ENCODE measurements around the gene PPP1R1B. TPM values are rescaled to one million over a fixed set of nuclear protein-coding genes. Genes with fewer than 3 reads are reported as not detected.

Gene PPP1R1B
- total RNA-seq, 2 donors from 2014 or later = 259 to 404 TPM

- intact Hi-C loops (cut with DNase I, micrococcal nuclease) = no loop called here
- DNase-seq (no peak), ATAC-seq (peak; percentile 0)
These were observed 427 bp downstream of the PPP1R1B start for GRCh38 chr17:39627047-39627711.

- DNase-seq = peak in 1 of 2 donors; percentile 73
- peak; percentile 18 for ATAC-seq
- intact Hi-C loops (cut with DNase I, micrococcal nuclease) = no loop called here
These were observed 1.2 kb downstream of the PPP1R1B start for GRCh38 chr17:39627712-39628516.

GRCh38 chr17:39628655-39629493 lies 2.1 kb downstream of the PPP1R1B start:
- DNase-seq (peak; percentile 82 to 95), ATAC-seq (peak; percentile 53)
- intact Hi-C loops (cut with DNase I, micrococcal nuclease) = no loop called here

- DNase-seq (peak; percentile 74 to 87), ATAC-seq (peak; percentile 36)
- intact Hi-C loops (cut with DNase I, micrococcal nuclease) = no loop called here
These were observed 2.7 kb downstream of the PPP1R1B start for GRCh38 chr17:39629494-39629880.

- intact Hi-C loops (cut with DNase I, micrococcal nuclease) = no loop called here
- ATAC-seq = no peak
- no peak for DNase-seq
These were observed 3.1 kb downstream of the PPP1R1B start for GRCh38 chr17:39629898-39630297.

GRCh38 chr17:39631403-39631802 lies 4.7 kb downstream of the PPP1R1B start:
- intact Hi-C loops (cut with DNase I, micrococcal nuclease) = no loop called here
- ATAC-seq = peak; percentile 25
- DNase-seq = peak; percentile 64 to 84

- intact Hi-C loops (cut with DNase I, micrococcal nuclease) = no loop called here
- ATAC-seq (peak; percentile 58), DNase-seq (peak; percentile 88 to 97)
These were observed 5.6 kb downstream of the PPP1R1B start for GRCh38 chr17:39632153-39632941.

- ATAC-seq = no peak
- no peak for DNase-seq
- intact Hi-C loops (cut with DNase I, micrococcal nuclease) = no loop called here
These were observed 6.9 kb downstream of the PPP1R1B start for GRCh38 chr17:39633570-39634183.

- intact Hi-C loops (cut with DNase I, micrococcal nuclease) = no loop called here
- ATAC-seq (no peak), DNase-seq (no peak)
These were observed 7.7 kb downstream of the PPP1R1B start for GRCh38 chr17:39634384-39634871.

- ATAC-seq = no peak
- no peak for DNase-seq
- intact Hi-C loops (cut with DNase I, micrococcal nuclease) = no loop called here
These were observed 8.9 kb downstream of the PPP1R1B start for GRCh38 chr17:39635614-39636176.

- intact Hi-C loops (cut with DNase I, micrococcal nuclease) = no loop called here
- no peak for ATAC-seq
- DNase-seq = no peak
These were observed 9.8 kb downstream of the PPP1R1B start for GRCh38 chr17:39636587-39636926.

GRCh38 chr17:39636927-39637736 lies 10.4 kb downstream of the PPP1R1B start, which contains the start of gene STARD3:
TSS of gene STARD3 (plus strand) at chr17:39637144. CDS start at chr17:39653532, 16,388 bp downstream.
- intact Hi-C loops (cut with DNase I, micrococcal nuclease) = no loop called here
- peak; percentile 95 to 97 for DNase-seq
- peak; percentile 60 for ATAC-seq

GRCh38 chr17:39638317-39638716 lies 11.6 kb downstream of the PPP1R1B start:
- intact Hi-C loops (cut with DNase I, micrococcal nuclease) = no loop called here

GRCh38 chr17:39639043-39639442 lies 12.3 kb downstream of the PPP1R1B start:
- intact Hi-C loops (cut with DNase I, micrococcal nuclease) = no loop called here
- DNase-seq = no peak
- ATAC-seq = no peak

More at GRCh38 chr17:39638317-39638716, 11.6 kb downstream of the PPP1R1B start:
- no peak for DNase-seq
- ATAC-seq = no peak

GRCh38 chr17:39639566-39640458 lies 13.1 kb downstream of the PPP1R1B start:
- ATAC-seq (no peak), DNase-seq (no peak)
- intact Hi-C loops (cut with DNase I, micrococcal nuclease) = no loop called here

GRCh38 chr17:39640591-39641031 lies 13.9 kb downstream of the PPP1R1B start:
- no peak for ATAC-seq
- DNase-seq = no peak
- intact Hi-C loops (cut with DNase I, micrococcal nuclease) = no loop called here
